ENCODE results near the gene KRTAP4-1. TPM values are rescaled to one million over a fixed set of nuclear protein-coding genes. Genes with fewer than 3 reads are reported as not detected.

KRTAP4-1 gene
- total RNA-seq, 1 donor from 2014 or later = not detected

DNA sequence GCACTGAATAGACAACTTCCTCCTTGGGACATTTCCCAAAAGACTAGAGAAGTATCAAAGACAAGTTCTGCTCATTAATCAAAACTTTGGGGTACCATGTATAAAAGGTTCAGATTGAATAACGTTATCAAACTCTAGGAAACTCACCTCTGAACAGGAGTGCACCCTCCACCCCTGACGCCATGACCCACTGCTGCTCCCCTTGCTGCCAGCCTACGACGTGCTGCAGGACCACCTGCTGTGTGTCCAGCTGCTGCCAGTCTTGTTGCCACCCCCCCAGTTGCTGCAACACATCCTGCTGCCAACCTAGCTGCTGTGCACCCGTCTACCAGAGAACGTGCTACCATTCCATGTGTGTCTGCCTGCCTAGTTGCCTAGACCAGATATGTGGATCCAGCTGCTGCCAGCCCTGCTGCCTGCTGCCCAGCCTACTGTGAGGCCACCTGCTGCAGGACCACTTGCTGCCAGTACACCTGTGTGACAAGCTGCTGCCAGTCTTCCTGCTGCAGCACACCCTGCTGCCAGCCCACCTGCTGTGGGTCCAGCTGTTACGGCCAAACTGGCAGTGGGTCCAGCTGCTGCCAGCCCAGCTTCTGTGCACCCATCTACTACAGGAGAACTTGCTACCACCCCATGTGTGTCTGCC lies 27.9 kb upstream of the KRTAP4-1 start:
- Histone ChIP-seq H3K9me3 (ENCODE audit: low read depth) (peaks cover under 1% of the 10 kb centered on the region), H3F3A (ENCODE audit: low read depth) (no peaks in the 10 kb centered on the region), H3K4me2 (no peak overlapping the region), H3K79me2 (ENCODE audit: low read depth) (no peaks in the 10 kb centered on the region), H3K4me3 (no peak overlapping the region), H3K36me3 (no peaks in the 10 kb centered on the region), H4K20me1 (ENCODE audit: low read depth) (no peaks in the 10 kb centered on the region), H3K27me3 (no peaks in the 10 kb centered on the region), H2AFZ (replicated peaks) (no peak overlapping the region), H3K9ac (no peak overlapping the region), H3K4me1 (no peaks in the 10 kb centered on the region), H3K27ac (no peak overlapping the region)
- no peaks in the 10 kb centered on the region for H3K27me3 Mint-ChIP-seq (ENCODE audit: insufficient read depth, low read depth)
- TF ChIP-seq, protein P1, sequence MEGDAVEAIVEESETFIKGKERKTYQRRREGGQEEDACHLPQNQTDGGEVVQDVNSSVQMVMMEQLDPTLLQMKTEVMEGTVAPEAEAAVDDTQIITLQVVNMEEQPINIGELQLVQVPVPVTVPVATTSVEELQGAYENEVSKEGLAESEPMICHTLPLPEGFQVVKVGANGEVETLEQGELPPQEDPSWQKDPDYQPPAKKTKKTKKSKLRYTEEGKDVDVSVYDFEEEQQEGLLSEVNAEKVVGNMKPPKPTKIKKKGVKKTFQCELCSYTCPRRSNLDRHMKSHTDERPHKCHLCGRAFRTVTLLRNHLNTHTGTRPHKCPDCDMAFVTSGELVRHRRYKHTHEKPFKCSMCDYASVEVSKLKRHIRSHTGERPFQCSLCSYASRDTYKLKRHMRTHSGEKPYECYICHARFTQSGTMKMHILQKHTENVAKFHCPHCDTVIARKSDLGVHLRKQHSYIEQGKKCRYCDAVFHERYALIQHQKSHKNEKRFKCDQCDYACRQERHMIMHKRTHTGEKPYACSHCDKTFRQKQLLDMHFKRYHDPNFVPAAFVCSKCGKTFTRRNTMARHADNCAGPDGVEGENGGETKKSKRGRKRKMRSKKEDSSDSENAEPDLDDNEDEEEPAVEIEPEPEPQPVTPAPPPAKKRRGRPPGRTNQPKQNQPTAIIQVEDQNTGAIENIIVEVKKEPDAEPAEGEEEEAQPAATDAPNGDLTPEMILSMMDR (IDR thresholded peaks at IDR 0.05) = no peak
- TF ChIP-seq EZH2phosphoT487 (IDR thresholded peaks at IDR 0.05) (no peak), EZH2 (IDR thresholded peaks at IDR 0.05) (no peak)
- DNase-seq (ENCODE audit: low spot score) = no peak
- H3K27ac Mint-ChIP-seq = no peak overlapping the region
- no peaks in the 10 kb centered on the region for H3K36me3 Mint-ChIP-seq
- no peaks in the 10 kb centered on the region for H3K4me1 Mint-ChIP-seq
- H3K4me3 Mint-ChIP-seq = no peak overlapping the region
- no peaks in the 10 kb centered on the region for H3K9me3 Mint-ChIP-seq

DNA sequence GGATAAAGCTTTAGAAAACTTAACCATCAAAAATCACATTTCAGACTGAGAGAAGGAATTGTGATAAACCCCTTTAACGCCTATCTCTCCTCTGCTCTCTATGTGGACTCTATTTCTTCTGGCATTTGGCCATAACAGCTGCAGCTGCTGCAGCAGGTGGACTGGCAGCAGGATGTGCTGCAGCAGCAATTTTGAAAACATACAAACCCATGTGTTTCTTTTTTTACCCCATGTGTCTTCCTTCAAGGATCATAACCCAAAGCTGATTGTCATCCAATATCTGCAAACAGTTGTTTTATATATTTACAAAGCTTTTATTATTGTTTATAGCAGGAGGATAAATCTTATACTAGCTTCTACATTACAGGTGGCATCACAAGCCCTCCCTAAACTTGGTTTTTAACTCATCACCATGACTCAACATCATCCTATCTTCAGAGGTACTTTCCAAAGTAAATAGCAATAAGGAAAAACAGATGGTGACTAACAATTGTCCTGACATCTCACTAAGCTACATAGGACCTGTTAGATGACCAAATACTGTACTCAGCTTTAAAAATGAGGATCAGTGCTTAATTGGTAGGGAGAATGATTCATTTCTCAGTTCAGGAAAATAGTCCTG lies 27.2 kb upstream of the KRTAP4-1 start:
- Histone ChIP-seq H3K36me3 (no peaks in the 10 kb centered on the region), H3K27me3 (no peaks in the 10 kb centered on the region), H3K9ac (no peak overlapping the region), H2AFZ (replicated peaks) (no peak overlapping the region), H3K4me3 (no peak overlapping the region), H3K4me2 (no peak overlapping the region), H3K9me3 (ENCODE audit: low read depth) (peaks cover 4% of the 10 kb centered on the region), H3K4me1 (no peaks in the 10 kb centered on the region), H3K27ac (no peak overlapping the region), H3F3A (ENCODE audit: low read depth) (no peaks in the 10 kb centered on the region), H3K79me2 (ENCODE audit: low read depth) (no peaks in the 10 kb centered on the region), H4K20me1 (ENCODE audit: low read depth) (no peaks in the 10 kb centered on the region)
- no peaks in the 10 kb centered on the region for H3K9me3 Mint-ChIP-seq
- no peaks in the 10 kb centered on the region for H3K4me1 Mint-ChIP-seq
- no peaks in the 10 kb centered on the region for H3K36me3 Mint-ChIP-seq
- H3K27me3 Mint-ChIP-seq (ENCODE audit: insufficient read depth, low read depth) = no peaks in the 10 kb centered on the region
- TF ChIP-seq, protein P1 (IDR thresholded peaks at IDR 0.05) = no peak
- no peak for TF ChIP-seq EZH2 (IDR thresholded peaks at IDR 0.05)
- H3K4me3 Mint-ChIP-seq = no peak overlapping the region
- no peak for DNase-seq (ENCODE audit: low spot score)
- H3K27ac Mint-ChIP-seq = no peak overlapping the region

DNA sequence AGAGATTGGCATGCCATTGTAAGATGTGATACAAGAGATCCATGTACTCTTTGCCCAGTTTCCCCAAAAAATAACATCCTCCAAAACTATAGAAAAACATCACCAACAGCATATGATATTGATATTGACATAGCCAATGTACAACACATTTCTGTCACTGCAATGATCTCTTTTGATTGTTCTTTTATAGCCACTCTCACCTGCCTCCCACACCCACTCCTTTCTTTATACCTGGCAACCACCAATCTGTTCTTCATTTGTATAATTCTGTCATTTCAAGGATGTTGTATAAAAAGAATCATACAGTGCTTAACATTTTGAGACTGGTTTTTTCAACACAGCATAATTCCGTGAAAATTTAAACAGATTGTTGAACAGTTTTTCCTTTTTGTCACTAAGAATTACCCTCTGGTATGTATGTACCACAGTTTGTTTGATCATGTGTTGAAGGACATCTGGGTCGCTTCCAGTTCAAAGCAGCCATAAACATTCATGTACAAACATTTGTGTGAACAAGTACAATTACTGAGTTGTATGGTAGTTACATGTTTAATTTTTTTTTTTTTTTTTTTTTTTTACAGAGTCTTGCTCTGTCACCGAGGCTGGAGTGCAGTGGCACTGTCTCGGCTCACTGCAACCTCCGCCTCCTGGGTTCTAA lies 14.8 kb upstream of the KRTAP4-1 start:
- H3K36me3 Mint-ChIP-seq = no peaks in the 10 kb centered on the region

More for the DNA sequence above, 14.8 kb upstream of the KRTAP4-1 start:
- TF ChIP-seq EZH2 (IDR thresholded peaks at IDR 0.05) = no peak
- TF ChIP-seq EZH2phosphoT487 (IDR thresholded peaks at IDR 0.05) = no peak
- TF ChIP-seq, protein P1 (IDR thresholded peaks at IDR 0.05) = no peak
- Histone ChIP-seq H3K9me3 (ENCODE audit: low read depth) (no peaks in the 10 kb centered on the region), H4K20me1 (ENCODE audit: low read depth) (no peaks in the 10 kb centered on the region), H2AFZ (replicated peaks) (no peak overlapping the region), H3K27ac (no peak overlapping the region), H3K27me3 (no peaks in the 10 kb centered on the region), H3F3A (ENCODE audit: low read depth) (no peaks in the 10 kb centered on the region), H3K9ac (no peak overlapping the region), H3K79me2 (ENCODE audit: low read depth) (no peaks in the 10 kb centered on the region), H3K36me3 (no peaks in the 10 kb centered on the region), H3K4me2 (no peak overlapping the region), H3K4me3 (no peak overlapping the region), H3K4me1 (no peaks in the 10 kb centered on the region)
- peaks cover 6% of the 10 kb centered on the region for H3K27me3 Mint-ChIP-seq (ENCODE audit: insufficient read depth, low read depth)
- no peak for DNase-seq (ENCODE audit: low spot score)
- no peak overlapping the region for H3K4me3 Mint-ChIP-seq
- no peak overlapping the region for H3K27ac Mint-ChIP-seq
- H3K4me1 Mint-ChIP-seq = no peaks in the 10 kb centered on the region
- peaks cover 3% of the 10 kb centered on the region for H3K9me3 Mint-ChIP-seq

Measured in neural progenitor cell (in vitro differentiated cells).